ENCODE results near the gene WNT7B.

WNT7B gene

DNA sequence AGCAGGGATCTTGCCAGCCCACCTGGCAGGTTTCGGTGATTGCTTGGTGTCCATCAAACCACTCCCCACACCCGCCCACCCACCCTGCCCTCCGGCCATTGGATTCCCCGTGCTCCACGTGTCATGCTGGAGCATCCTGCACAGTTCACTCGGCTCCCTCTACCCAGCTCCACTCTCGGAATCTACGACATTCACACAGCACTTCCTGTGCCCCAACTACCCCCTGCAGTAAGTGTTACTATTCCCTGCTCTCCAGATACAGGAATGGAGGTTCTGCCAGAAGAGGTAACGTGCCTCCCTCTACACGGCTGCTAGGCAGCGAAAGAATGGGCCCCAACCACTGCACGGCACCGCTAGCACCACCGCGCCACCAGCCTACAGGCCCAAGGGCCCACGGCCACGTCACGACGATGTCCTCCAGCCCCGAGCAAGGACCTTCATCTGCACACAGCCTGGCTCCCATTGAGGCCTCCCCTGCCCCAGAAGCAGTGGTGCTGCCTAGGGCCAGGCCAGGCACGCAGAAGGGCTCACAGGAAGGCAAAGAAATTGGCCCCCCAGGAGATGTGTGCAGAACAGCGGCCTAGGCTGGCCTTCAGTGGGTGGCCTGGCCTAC is 27.6 kb downstream of the WNT7B start:
- no peak for DNase-seq

DNA sequence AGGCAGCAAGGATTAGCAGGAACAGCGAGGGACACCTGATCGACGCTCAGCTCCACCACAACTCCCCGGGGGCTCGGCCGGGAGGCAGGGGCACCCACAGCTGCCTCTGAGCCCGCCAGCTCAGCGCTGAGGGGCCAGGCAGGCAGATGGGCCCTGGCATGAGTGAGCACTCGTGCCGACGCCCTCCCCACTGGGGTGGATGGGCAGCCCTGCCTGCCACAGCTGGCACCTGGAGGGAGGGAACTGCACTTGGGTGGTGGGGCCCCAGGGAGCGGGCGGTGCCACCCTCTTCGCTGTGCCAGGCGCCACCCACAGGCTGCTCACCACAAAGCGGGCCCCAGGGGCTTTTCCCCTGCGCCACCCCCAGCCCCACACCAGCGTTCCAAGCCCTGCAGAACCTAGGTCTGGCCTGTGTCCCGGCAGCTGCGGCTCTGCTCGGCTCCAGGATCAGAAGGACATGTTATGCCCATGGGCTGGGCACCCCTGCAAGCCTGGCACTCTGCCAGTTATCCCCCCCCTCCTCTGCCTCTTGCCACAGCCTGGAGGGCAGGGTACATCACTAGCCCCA is 28.8 kb downstream of the WNT7B start:
- DNase-seq, result no peak

DNA sequence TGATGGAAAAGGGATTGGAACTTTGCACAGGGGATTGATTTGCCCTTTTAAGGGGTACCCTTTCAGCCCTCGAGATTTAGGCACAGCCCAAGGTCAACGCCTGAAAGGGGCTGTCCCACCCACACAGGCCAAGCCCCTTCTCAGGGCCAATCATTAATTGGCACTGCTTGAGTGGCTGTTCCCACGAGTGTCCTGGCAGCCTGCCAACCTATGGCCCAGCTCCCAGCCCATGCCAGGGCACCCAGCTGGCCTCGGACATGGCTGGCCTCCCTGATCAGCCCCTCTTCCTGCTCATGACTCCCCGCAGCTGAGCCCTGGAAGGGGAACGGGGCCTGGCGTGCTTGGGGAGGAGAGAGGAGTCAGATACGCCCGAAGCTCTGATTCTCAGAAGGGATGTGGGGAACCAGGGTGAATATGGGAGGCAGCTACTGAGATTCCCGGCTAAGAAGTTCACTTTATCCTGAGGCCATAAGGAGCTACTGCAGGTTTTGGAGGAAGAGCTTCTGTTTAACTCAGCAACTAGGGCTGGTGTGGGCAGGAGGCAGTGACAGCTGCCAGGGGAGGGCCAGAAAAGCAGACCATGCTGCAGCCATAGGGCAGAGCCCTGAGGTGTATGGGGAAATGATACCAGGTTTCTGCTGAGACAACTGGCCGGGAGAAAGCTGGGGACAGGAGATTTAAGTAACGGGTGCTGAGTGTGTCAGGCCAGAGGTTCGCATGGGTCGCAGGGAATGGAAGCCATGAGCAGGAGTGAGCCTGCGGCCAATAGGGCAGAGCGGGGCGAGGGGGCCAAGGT is 30.0 kb downstream of the WNT7B start:
- DNase-seq, result no peak

- no peak for DNase-seq
Measured at GRCh38 chr22:45945621-45946106, 31.3 kb downstream of the WNT7B start.

DNA sequence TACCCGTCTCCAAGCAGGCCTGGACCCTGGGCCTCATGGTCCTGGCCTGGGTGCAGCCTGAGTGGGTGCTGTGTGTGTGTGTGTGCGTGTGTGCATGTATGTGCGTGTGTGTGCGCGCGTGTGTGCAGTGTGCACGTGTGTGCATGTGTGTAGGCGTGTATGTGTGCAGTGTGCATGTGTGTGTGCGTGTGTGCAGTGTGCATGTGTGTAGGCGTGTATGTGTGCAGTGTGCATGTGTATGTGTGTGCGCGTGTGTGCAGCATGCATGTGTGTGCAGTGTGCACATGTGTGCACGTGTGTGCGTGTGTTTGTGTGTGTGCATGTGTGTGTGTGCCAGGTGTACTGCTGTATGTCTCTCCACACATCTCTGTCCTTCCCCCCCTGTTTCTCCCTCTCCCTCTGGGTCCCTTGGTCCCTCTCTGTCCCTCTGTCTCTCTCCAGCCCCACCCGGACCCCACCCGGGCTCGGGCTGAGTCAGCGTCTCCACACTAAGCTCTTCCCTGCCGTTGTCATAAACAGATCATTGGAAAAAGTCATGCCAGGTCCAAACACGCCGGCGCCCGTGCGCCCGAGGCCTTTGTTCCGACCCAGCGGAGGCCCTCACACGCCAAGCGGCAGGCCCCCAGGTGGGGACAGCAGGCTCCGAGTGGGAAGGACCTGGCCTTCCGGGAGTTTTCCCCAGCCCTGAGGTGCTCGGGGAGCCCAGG is 34.0 kb downstream of the WNT7B start:
- no peak for DNase-seq

GRCh38 chr22:45942344-45942743 is 34.6 kb downstream of the WNT7B start:
- DNase-seq, result no peak

GRCh38 chr22:45938913-45939312 is 38.0 kb downstream of the WNT7B start:
- no peak for DNase-seq

GRCh38 chr22:45937960-45938359 is 39.0 kb downstream of the WNT7B start:
- no peak for DNase-seq

DNA sequence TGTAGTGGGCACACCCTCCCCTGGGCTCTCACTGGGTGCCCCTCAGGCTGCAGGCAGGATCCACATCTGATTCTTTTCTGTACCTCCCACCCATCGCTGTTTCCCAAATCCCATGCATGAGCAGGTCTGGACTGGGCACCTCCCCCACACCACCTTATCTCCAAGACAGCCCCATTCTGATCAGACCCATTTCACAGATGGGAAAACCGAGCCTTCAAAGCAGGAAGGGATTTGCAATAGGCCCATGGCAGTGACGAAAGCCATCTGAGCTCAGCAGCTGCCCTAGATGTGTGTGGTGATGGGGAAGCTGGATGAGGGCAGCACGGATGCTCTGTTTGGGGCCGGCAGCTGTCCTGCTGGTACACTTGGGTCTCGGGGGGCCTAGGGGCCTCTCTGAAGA is 41.4 kb downstream of the WNT7B start:
- no peak for DNase-seq

DNA sequence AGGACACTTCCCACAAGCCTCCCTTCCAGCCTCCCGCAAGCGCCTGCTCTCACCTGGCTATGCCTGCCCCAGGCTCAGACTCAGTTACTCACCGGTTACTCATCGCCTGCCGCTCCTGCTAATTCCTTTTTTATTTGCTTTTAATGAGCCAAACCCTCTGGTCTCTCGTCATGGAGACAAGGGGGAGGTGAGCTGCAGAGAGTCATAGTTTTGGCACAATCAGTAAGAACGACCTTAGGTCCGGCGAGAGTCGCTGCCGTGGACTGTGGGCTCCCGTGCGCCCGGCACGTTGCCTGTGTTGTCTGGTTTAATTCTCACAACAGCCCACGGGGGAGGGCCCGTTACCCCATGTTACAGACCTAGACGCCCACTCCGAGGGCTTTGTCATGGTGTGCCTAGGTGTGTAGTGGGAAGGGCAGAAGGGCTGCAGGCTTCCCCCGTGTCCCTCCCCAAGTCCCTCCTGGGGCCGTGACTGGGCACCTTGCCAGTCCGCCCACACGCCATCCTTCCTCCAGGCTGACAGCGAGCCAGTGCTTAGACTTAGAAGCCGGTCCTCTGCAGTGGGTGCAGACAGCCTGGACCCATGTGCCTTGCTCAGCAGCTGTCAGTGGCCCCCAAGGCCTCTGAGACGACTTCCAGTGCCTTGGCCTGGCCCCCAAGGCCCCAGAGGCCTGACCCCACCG is 42.2 kb downstream of the WNT7B start:
- DNase-seq, result no peak

- no peak for DNase-seq
Measured at GRCh38 chr22:45934168-45934564, 42.8 kb downstream of the WNT7B start.

- no peak for DNase-seq
Measured at GRCh38 chr22:45933506-45934167, 43.3 kb downstream of the WNT7B start.

DNA sequence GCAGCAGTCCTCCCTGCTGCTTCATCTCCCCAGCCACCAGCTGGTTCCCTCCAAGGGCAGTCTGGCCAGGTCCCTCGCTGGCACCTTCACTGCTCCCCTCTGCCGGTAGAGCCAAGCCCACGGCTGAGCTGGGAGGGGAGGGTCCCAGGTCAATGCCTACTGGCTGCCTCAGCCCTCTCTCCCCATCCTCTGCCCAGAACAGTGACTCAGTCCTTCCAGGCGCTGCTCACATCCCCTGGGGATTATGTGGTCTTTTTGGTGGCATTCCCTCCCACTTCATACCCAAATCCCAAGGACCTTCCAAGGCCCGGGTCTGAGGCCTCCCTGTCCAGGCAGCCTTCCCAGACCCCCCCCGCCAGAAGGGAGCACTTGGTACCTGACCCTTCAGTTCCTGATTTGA is 44.9 kb downstream of the WNT7B start:
- no peak for DNase-seq

- no peak for DNase-seq
Measured at GRCh38 chr22:45931042-45931441, 45.9 kb downstream of the WNT7B start.

DNA sequence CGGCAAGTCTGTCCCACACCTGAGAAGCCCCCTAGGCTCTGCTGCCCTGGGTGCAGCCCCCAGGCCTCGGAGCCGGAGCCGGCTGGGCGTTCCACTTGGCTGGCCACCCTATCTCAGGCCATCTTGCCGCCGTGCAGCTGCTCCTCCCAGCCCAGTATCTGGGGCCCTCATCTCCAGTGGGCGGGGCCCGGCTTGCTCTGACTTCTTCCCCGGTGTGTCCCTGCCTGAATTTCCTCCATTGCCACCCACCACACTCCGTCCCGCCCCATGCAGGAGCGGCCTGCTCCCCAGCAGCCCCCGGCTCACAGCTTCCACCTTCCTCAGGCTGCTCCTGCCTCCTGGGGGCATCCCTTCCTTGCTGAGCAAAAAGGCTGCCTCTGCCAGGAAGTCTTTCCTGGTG is 46.6 kb downstream of the WNT7B start:
- no peak for DNase-seq

DNA sequence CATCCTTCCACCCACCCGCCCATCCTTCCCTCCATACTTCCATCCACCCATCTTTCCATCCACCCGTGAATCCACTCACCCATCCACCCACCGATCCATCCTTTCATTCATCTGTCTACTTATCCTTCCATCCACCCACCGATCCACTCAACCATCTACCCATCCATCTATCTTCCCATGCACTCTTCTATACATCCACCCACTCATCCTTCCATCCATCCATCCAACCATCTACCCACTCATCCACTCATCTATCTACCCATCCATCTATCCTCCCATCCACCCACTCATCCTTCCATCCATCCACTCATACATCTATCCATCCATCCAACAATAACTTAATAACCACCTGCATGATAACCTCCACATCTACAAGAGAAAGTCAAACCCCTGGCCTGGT is 47.3 kb downstream of the WNT7B start:
- no peak for DNase-seq

GRCh38 chr22:45928726-45929368 is 48.1 kb downstream of the WNT7B start:
- DNase-seq, result no peak

DNA sequence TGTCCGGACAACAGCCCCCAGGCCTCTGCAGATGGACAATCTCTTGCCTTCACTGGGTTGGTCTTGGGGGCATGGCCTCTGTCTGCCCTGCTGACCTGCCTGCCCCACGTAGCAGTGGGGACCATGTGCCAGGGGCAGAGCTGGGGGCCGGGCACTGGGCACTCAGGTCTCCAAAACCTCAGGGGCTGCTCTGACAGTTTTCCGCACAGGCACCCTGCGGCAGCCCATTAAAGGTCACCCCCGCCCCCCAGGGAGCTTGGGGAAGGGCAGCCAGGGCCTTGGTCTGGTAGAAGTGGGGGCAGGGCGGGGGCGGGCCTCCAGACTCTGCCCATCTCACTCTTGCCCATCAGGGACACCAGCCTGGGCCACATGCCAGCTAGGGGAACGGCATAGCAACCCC is 49.9 kb downstream of the WNT7B start:
- DNase-seq, result no peak

- no peak for DNase-seq
Measured at GRCh38 chr22:45926433-45926832, 50.5 kb downstream of the WNT7B start.

DNA sequence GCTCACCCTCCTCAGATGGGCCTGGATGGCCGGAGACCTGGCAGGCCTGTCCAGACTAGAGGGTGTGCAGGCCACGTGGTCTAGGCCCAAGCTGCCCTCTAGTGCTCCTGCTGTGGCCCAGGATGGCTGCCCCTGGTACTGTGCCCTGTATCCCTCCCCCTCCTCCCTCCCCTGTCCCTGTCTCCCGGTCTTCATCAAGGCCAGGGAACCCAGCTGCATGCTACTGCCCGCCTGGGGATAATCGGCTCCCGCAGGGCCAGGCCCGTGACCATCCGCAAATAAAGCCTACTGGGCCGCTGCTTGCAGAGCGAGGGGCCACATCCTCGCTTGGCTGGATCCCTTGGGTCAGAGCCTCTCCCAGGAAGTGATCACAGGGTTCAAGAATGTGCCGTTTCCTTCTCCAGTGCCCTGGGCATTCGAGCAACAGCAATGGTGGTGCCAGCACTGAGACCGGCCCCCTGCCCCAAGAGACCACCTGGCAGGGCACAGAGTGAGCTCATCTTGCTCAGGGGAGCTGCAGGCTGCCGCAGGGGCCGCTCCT is 51.1 kb downstream of the WNT7B start:
- DNase-seq, result no peak

DNA sequence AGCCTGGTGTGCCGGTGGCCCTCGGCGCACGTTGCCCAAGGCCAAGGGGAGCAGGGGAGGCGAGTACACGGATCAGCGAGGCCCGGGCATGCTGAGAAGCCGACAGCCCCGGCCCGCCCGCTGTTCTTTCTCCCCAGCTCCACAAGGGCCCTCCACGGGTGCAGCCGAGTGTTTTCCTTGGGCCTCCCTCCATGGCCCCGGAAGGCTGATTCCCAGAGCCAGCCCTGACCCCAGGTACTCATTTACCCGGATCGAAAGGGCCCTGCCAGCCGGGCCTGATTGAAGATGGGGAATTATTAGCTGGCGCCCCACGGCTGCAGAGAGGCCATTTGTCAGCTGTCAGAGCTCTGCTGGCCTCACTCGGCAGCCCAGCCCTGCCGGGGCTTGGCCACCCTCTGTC is 53.1 kb downstream of the WNT7B start:
- DNase-seq, result no peak

GRCh38 chr22:45923212-45923611 is 53.8 kb downstream of the WNT7B start:
- DNase-seq, result no peak
